ENCODE data around the gene GATA2.

DNA sequence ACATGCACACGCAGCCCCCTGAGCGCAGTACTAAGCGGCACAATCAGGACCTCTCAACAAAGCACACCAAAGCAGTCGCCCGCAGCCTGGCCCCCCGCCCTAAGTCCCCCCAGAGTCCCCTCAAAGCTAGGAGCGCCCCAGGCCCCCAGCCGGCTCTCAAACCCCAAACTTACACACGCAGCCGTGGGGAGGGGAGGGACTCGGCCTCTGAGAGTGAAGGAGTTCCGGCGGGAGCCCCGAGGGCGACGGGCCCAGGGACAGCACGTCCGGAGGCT, 5.5 kb downstream of the GATA2 start:
- TF ChIP-seq, protein P1, sequence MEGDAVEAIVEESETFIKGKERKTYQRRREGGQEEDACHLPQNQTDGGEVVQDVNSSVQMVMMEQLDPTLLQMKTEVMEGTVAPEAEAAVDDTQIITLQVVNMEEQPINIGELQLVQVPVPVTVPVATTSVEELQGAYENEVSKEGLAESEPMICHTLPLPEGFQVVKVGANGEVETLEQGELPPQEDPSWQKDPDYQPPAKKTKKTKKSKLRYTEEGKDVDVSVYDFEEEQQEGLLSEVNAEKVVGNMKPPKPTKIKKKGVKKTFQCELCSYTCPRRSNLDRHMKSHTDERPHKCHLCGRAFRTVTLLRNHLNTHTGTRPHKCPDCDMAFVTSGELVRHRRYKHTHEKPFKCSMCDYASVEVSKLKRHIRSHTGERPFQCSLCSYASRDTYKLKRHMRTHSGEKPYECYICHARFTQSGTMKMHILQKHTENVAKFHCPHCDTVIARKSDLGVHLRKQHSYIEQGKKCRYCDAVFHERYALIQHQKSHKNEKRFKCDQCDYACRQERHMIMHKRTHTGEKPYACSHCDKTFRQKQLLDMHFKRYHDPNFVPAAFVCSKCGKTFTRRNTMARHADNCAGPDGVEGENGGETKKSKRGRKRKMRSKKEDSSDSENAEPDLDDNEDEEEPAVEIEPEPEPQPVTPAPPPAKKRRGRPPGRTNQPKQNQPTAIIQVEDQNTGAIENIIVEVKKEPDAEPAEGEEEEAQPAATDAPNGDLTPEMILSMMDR (IDR thresholded peaks at IDR 0.05) = no peak
- TF ChIP-seq TCF7L2 (IDR thresholded peaks at IDR 0.05; ENCODE audit: low read depth, low read length) = no peak

Measured in Panc1 (cell line).